ENCODE measurements around the gene BMPER.

Gene BMPER

GRCh38 chr7:34109936-34110780 is 204.8 kb downstream of the BMPER start:
- FAIRE-seq = no peak
- DNase-seq (ENCODE audit: insufficient read length) = no peak
- TF ChIP-seq POLR2AphosphoS5 (IDR thresholded peaks at IDR 0.05; ENCODE audit: low read depth, low read length) = no peak

GRCh38 chr7:34111031-34111430 is 205.7 kb downstream of the BMPER start:
- FAIRE-seq (no peak), DNase-seq (ENCODE audit: insufficient read length) (no peak)

GRCh38 chr7:34115503-34115902 is 210.2 kb downstream of the BMPER start:
- FAIRE-seq = no peak
- DNase-seq (ENCODE audit: insufficient read length) = no peak
- no peak for TF ChIP-seq TAF1 (IDR thresholded peaks at IDR 0.05; ENCODE audit: borderline replicate concordance, low read depth, low read length)
- no peak for TF ChIP-seq POLR2A (IDR thresholded peaks at IDR 0.05; ENCODE audit: low read depth, low read length)

More at GRCh38 chr7:34111031-34111430, 205.7 kb downstream of the BMPER start:
- no peak for TF ChIP-seq POLR2AphosphoS5 (IDR thresholded peaks at IDR 0.05; ENCODE audit: low read depth, low read length)
- TF ChIP-seq TAF1 (IDR thresholded peaks at IDR 0.05; ENCODE audit: borderline replicate concordance, low read depth, low read length) = no peak
- TF ChIP-seq POLR2A (IDR thresholded peaks at IDR 0.05; ENCODE audit: low read depth, low read length) = no peak

GRCh38 chr7:34117573-34117972 is 212.2 kb downstream of the BMPER start:
- no peak for DNase-seq (ENCODE audit: insufficient read length)
- TF ChIP-seq TAF1 (IDR thresholded peaks at IDR 0.05; ENCODE audit: borderline replicate concordance, low read depth, low read length) = no peak
- TF ChIP-seq POLR2A (IDR thresholded peaks at IDR 0.05; ENCODE audit: low read depth, low read length) = no peak
- no peak for TF ChIP-seq POLR2AphosphoS5 (IDR thresholded peaks at IDR 0.05; ENCODE audit: low read depth, low read length)
- no peak for FAIRE-seq

GRCh38 chr7:34121366-34121765 is 216.0 kb downstream of the BMPER start:
- FAIRE-seq (no peak), DNase-seq (ENCODE audit: insufficient read length) (no peak)
- TF ChIP-seq POLR2AphosphoS5 (IDR thresholded peaks at IDR 0.05; ENCODE audit: low read depth, low read length) (no peak), TAF1 (IDR thresholded peaks at IDR 0.05; ENCODE audit: borderline replicate concordance, low read depth, low read length) (no peak), POLR2A (IDR thresholded peaks at IDR 0.05; ENCODE audit: low read depth, low read length) (no peak)

GRCh38 chr7:34123316-34123715 is 218.0 kb downstream of the BMPER start:
- FAIRE-seq = no peak
- TF ChIP-seq POLR2AphosphoS5 (IDR thresholded peaks at IDR 0.05; ENCODE audit: low read depth, low read length) (no peak), TAF1 (IDR thresholded peaks at IDR 0.05; ENCODE audit: borderline replicate concordance, low read depth, low read length) (no peak), POLR2A (IDR thresholded peaks at IDR 0.05; ENCODE audit: low read depth, low read length) (no peak)
- no peak for DNase-seq (ENCODE audit: insufficient read length)

GRCh38 chr7:34124765-34125164 is 219.4 kb downstream of the BMPER start:
- DNase-seq (ENCODE audit: insufficient read length) (no peak), FAIRE-seq (no peak)
- no peak for TF ChIP-seq POLR2AphosphoS5 (IDR thresholded peaks at IDR 0.05; ENCODE audit: low read depth, low read length)
- TF ChIP-seq POLR2A (IDR thresholded peaks at IDR 0.05; ENCODE audit: low read depth, low read length) = no peak
- no peak for TF ChIP-seq TAF1 (IDR thresholded peaks at IDR 0.05; ENCODE audit: borderline replicate concordance, low read depth, low read length)

GRCh38 chr7:34128762-34129161 is 223.4 kb downstream of the BMPER start:
- no peak for FAIRE-seq
- DNase-seq (ENCODE audit: insufficient read length) = no peak
- no peak for TF ChIP-seq POLR2AphosphoS5 (IDR thresholded peaks at IDR 0.05; ENCODE audit: low read depth, low read length)
- no peak for TF ChIP-seq TAF1 (IDR thresholded peaks at IDR 0.05; ENCODE audit: borderline replicate concordance, low read depth, low read length)
- no peak for TF ChIP-seq POLR2A (IDR thresholded peaks at IDR 0.05; ENCODE audit: low read depth, low read length)

- FAIRE-seq = no peak
- TF ChIP-seq POLR2A (IDR thresholded peaks at IDR 0.05; ENCODE audit: low read depth, low read length) = no peak
- TF ChIP-seq POLR2AphosphoS5 (IDR thresholded peaks at IDR 0.05; ENCODE audit: low read depth, low read length) = no peak
- no peak for TF ChIP-seq TAF1 (IDR thresholded peaks at IDR 0.05; ENCODE audit: borderline replicate concordance, low read depth, low read length)
- DNase-seq (ENCODE audit: insufficient read length) = no peak
Observed at GRCh38 chr7:34130558-34131295, 225.4 kb downstream of the BMPER start.

GRCh38 chr7:34131371-34131770 is 226.0 kb downstream of the BMPER start:
- DNase-seq (ENCODE audit: insufficient read length) (no peak), FAIRE-seq (no peak)
- TF ChIP-seq POLR2A (IDR thresholded peaks at IDR 0.05; ENCODE audit: low read depth, low read length) (no peak), POLR2AphosphoS5 (IDR thresholded peaks at IDR 0.05; ENCODE audit: low read depth, low read length) (no peak), TAF1 (IDR thresholded peaks at IDR 0.05; ENCODE audit: borderline replicate concordance, low read depth, low read length) (no peak)

- DNase-seq (ENCODE audit: insufficient read length) (no peak), FAIRE-seq (no peak)
- TF ChIP-seq TAF1 (IDR thresholded peaks at IDR 0.05; ENCODE audit: borderline replicate concordance, low read depth, low read length) (no peak), POLR2A (IDR thresholded peaks at IDR 0.05; ENCODE audit: low read depth, low read length) (no peak), POLR2AphosphoS5 (IDR thresholded peaks at IDR 0.05; ENCODE audit: low read depth, low read length) (no peak)
Observed at GRCh38 chr7:34133356-34133982, 228.1 kb downstream of the BMPER start.

Data from GM12892 (cell line).